CD4-positive, CD25-positive, alpha-beta regulatory T cell (primary cell): ENCODE data around the gene RPN2. TPM values are rescaled to one million over a fixed set of nuclear protein-coding genes. Genes with fewer than 3 reads are reported as not detected.
A peak's percentile ranks its signal among the peaks of the same experiment; 100 is the strongest.
"Not testable (repeated sequence)": the region's sequence is repeated elsewhere in the genome, so short reads cannot be mapped to it uniquely, and the experiment has no call there.

Experiments
- ATAC-seq, 2 donors: fragments of 150-1000 bp; cut with Tn5 transposase; one replicate each; pipeline ENCODE4 v1.10.0; 2021; ENCODE audit warnings: low read depth in 2 of 2, moderate number of reproducible peaks in 2 of 2, moderate library complexity in 1 of 2
- DNase-seq, 3 donors: peaks; one replicate each; pipeline versions ENCODE4 v3.0.0 to v3.0.0-alpha.2; 2012 to 2022; ENCODE audit warnings: mixed read lengths in 1 of 3
- H3K27ac ChIP-seq: one replicate; pipeline ENCODE4 v1.7.0; 2013; ENCODE audit warnings: mild to moderate bottlenecking, low read length; ENCODE audit not compliant: insufficient read depth, poor library complexity, severe bottlenecking
- H3K27me3 ChIP-seq: one replicate; pipeline ENCODE4 v1.7.0; 2013; ENCODE audit warnings: low read length; ENCODE audit not compliant: control insufficient read depth, insufficient read depth
- H3K36me3 ChIP-seq: one replicate; pipeline ENCODE4 v1.7.0; 2013; ENCODE audit warnings: mild to moderate bottlenecking, low read length, moderate library complexity; ENCODE audit not compliant: control insufficient read depth, insufficient read depth
- H3K4me1 ChIP-seq: 2 replicates; pipeline ENCODE4 v1.7.0; 2013; ENCODE audit warnings: mild to moderate bottlenecking, low read length; ENCODE audit not compliant: insufficient read depth, control insufficient read depth, poor library complexity, severe bottlenecking
- H3K4me3 ChIP-seq: one replicate; pipeline ENCODE4 v1.7.0; 2013; ENCODE audit warnings: low read depth, mild to moderate bottlenecking, low read length, moderate library complexity
- H3K9me3 ChIP-seq, 2 experiments: 1 replicate in 1 of 2; 2 replicates in 1 of 2; pipeline ENCODE4 v1.7.0; 2013; ENCODE audit warnings: low read length in 2 of 2, mild to moderate bottlenecking in 1 of 2, moderate library complexity in 1 of 2; ENCODE audit not compliant: control insufficient read depth in 2 of 2
- H3K27ac Mint-ChIP-seq, 3 donors: one replicate each; pipeline ENCODE4 v1.8.0; 2020 to 2022; ENCODE audit warnings: mild to moderate bottlenecking in 3 of 3, mixed read lengths in 3 of 3, moderate library complexity in 2 of 3
- H3K27me3 Mint-ChIP-seq: one replicate; pipeline ENCODE4 v1.8.0; 2022; ENCODE audit warnings: mild to moderate bottlenecking, mixed read lengths
- H3K36me3 Mint-ChIP-seq: one replicate; pipeline ENCODE4 v1.8.0; 2020; ENCODE audit warnings: mixed read lengths
- H3K4me1 Mint-ChIP-seq, 4 donors: one replicate each; pipeline ENCODE4 v1.8.0; 2020 to 2022; ENCODE audit warnings: mixed read lengths in 4 of 4, mild to moderate bottlenecking in 1 of 4
- H3K4me3 Mint-ChIP-seq, 4 donors: one replicate each; pipeline ENCODE4 v1.8.0; 2020 to 2022; ENCODE audit warnings: mild to moderate bottlenecking in 4 of 4, mixed read lengths in 4 of 4, moderate library complexity in 3 of 4
- H3K9me3 Mint-ChIP-seq, 7 donors: one replicate each; pipeline ENCODE4 v1.8.0; 2020 to 2022; ENCODE audit warnings: mixed read lengths in 7 of 7, mild to moderate bottlenecking in 3 of 7, moderate library complexity in 2 of 7
- polyA plus RNA-seq, 4 donors: library from polyadenylated mRNA; unstranded; fragments of 300-500 nt; fragmentation: Illumina TruSeq; gene quantifications; one replicate each; pipeline ENCODE4 v1.2.3, GENCODE V29; 2021
- total RNA-seq: library from RNA; stranded (reverse); gene quantifications from one replicate; pipeline ENCODE4 v1.2.3, GENCODE V29; 2022

RPN2 gene
- total and polyA plus RNA-seq, 5 donors from 2014 or later: 101 to 259 (median 238) TPM

DNA sequence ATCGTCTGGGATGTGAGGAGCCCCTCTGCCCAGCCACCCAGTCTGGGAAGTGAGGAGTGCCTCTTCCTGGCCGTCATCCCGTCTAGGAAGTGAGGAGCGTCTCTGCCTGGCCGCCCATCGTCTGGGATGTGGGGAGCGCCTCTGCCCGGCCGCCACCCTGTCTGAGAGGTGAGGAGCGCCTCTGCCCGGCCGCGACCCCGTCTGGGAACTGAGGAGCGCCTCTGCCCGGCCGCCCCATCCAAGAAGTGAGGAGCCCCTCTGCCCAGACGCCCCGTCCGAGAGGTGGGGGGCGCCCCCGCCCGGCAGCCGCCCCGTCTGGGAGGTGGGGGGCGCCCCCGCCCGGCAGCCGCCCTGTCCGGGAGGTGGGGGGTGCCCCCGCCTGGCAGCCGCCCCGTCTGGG, 28.3 kb upstream of the RPN2 start:
- H3K36me3 ChIP-seq, ATAC-seq, H3K4me1 Mint-ChIP-seq, H3K27me3 Mint-ChIP-seq, H3K4me3 ChIP-seq, H3K27ac ChIP-seq, H3K4me1 ChIP-seq, DNase-seq, H3K9me3 Mint-ChIP-seq, H3K27me3 ChIP-seq, H3K27ac Mint-ChIP-seq, H3K4me3 Mint-ChIP-seq, H3K36me3 Mint-ChIP-seq, H3K9me3 ChIP-seq: not testable (repeated sequence)

DNA sequence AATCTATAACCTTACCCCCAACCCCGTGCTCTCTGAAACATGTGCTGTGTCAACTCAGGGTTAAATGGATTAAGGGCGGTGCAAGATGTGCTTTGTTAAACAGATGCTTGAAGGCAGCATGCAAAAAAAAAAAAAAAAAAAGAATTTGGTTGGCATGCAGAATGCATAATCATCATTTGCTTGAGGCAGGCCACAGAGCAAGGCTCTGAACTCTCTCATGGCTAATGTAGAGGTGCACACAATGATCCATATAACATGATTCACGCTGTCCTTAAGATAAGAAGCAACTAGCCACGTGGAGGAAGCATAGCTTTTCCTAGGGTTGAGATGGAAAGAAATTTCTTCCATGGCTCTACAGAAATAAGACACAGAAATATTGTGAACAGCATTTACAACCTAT, 27.6 kb upstream of the RPN2 start:
- Mint-ChIP-seq H3K9me3 (no peaks in the 10 kb centered on the region), H3K27me3 (no peaks in the 10 kb centered on the region), H3K4me3 (no peak overlapping the region), H3K36me3 (peaks cover 8% of the 10 kb centered on the region), H3K4me1 (no peaks in the 10 kb centered on the region), H3K27ac (no peak overlapping the region)
- Histone ChIP-seq H3K27me3 (no peaks in the 10 kb centered on the region), H3K4me1 (no peaks in the 10 kb centered on the region), H3K36me3 (no peaks in the 10 kb centered on the region), H3K9me3 (no peaks in the 10 kb centered on the region), H3K4me3 (no peak overlapping the region), H3K27ac (no peak overlapping the region)
- DNase-seq (no peak), ATAC-seq (no peak)

DNA sequence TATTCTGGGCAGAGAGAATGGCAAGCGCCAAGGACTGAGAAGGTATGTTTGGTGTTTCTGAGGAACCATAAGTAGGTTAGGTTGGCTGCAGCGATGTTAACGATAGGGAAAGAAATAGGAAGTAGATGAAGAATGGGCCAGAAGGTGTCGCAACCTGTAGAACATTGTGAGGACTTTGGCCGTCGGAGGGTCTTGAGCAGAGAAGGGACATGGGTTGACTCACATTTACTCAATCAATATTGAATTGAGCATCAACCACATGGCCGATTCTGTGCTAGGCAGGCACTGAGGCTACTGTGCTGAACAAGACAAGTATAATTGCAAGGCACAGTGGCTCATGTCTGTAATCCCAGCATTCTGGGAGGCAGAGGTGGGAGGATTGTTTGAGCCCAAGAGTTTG, 26.8 kb upstream of the RPN2 start:
- peak overlapping the region in 1 of 3 donors; percentile 18 for H3K27ac Mint-ChIP-seq
- no peaks in the 10 kb centered on the region for H3K27me3 Mint-ChIP-seq
- Histone ChIP-seq H3K4me1 (no peaks in the 10 kb centered on the region), H3K4me3 (no peak overlapping the region), H3K27ac (no peak overlapping the region), H3K36me3 (no peaks in the 10 kb centered on the region), H3K9me3 (no peaks in the 10 kb centered on the region), H3K27me3 (no peaks in the 10 kb centered on the region)
- ATAC-seq (no peak), DNase-seq (no peak)
- no peaks in the 10 kb centered on the region for H3K9me3 Mint-ChIP-seq
- no peak overlapping the region for H3K4me3 Mint-ChIP-seq
- no peaks in the 10 kb centered on the region for H3K4me1 Mint-ChIP-seq
- peaks cover 5% of the 10 kb centered on the region for H3K36me3 Mint-ChIP-seq

DNA sequence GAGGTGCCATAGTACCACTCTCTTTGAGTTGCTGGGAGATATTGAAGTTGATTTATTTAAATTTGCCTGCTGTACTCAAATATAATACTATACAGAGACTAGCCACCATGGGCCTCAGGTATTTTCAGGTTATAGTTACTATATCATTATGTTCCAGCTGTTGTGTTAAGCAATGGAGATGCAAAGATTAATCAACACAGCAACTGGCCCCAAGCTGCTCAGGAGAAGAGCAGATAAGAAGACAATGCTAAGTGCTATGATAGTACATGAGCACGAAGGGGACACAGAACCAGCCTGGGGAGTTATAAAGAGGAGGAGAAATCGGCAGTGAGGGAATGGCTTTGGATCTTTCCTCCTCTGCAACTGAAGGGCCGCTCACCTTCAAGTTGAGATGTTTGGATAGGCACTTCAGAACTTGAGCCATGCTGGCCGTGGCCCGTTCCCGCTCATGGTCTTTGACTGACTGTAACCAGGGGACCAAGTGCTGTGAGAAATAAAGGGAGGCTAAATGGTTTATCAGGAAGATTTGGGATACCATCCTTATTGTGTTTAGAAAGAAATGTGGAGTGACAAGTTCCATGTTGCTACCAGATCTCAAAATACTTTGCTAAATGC, 24.3 kb upstream of the RPN2 start:
- ATAC-seq: no peak

DNA sequence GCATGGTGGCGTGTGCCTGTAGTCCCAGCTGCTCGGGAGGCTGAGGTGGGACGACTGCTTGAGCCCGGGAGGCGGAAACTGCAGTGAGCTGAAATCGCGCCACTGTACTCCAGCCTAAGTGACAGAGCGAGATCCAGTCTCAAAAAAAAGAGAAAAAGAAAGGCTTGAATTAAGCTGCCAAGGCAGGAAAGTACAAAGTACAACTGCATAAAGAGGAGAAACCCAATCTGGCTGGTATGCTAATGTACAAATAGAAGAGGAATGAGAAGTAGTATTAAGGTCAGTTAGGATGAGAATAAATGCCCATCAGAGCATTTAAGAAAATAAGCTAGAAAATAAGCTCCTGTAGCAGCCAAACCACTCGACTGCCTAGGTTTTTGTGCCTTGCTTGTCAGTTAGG, 23.1 kb upstream of the RPN2 start:
- no peak overlapping the region for H3K4me3 ChIP-seq
- H3K4me1 Mint-ChIP-seq: no peaks in the 10 kb centered on the region
- H3K27ac ChIP-seq: no peak overlapping the region
- no peaks in the 10 kb centered on the region for H3K27me3 ChIP-seq
- no peaks in the 10 kb centered on the region for H3K9me3 Mint-ChIP-seq
- DNase-seq (no peak), ATAC-seq (no peak)
- no peaks in the 10 kb centered on the region for H3K4me1 ChIP-seq
- H3K4me3 Mint-ChIP-seq: no peak overlapping the region
- H3K36me3 ChIP-seq: no peaks in the 10 kb centered on the region
- H3K36me3 Mint-ChIP-seq: peaks cover 5% of the 10 kb centered on the region
- H3K27me3 Mint-ChIP-seq: no peaks in the 10 kb centered on the region
- no peaks in the 10 kb centered on the region for H3K9me3 ChIP-seq
- no peak overlapping the region for H3K27ac Mint-ChIP-seq

More for the DNA sequence above, 24.3 kb upstream of the RPN2 start:
- H3K4me3 Mint-ChIP-seq: no peak overlapping the region
- H3K27me3 Mint-ChIP-seq: no peaks in the 10 kb centered on the region
- no peaks in the 10 kb centered on the region for H3K4me1 Mint-ChIP-seq
- H3K9me3 ChIP-seq: no peaks in the 10 kb centered on the region
- no peaks in the 10 kb centered on the region for H3K9me3 Mint-ChIP-seq
- peaks cover 5% of the 10 kb centered on the region for H3K36me3 Mint-ChIP-seq
- H3K4me3 ChIP-seq: no peak overlapping the region
- H3K36me3 ChIP-seq: no peaks in the 10 kb centered on the region
- DNase-seq: no peak
- H3K27me3 ChIP-seq: no peaks in the 10 kb centered on the region
- H3K27ac ChIP-seq: no peak overlapping the region
- H3K27ac Mint-ChIP-seq: no peak overlapping the region
- no peaks in the 10 kb centered on the region for H3K4me1 ChIP-seq

DNA sequence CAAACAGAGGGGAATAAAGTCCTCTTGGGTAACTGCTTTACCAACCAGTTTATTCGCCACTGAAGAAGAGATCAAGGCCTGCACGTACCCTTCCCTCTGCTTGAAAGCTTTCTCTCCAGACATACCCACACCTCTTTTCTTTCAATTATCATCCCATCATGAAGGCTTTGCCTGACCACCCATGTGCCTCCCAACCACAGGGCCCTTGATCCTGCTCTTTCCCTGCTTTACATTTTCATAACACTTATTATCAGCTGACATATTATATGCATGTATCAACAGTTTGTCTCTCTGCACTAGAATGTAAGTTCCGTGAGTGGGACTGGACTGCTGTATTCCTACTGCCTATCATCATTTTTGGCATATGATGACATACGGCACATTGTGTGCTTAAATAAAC, 20.9 kb upstream of the RPN2 start:
- H3K9me3 ChIP-seq: no peaks in the 10 kb centered on the region
- no peak overlapping the region for H3K27ac ChIP-seq
- no peak overlapping the region for H3K4me3 Mint-ChIP-seq
- DNase-seq: no peak
- no peaks in the 10 kb centered on the region for H3K36me3 Mint-ChIP-seq
- H3K27me3 Mint-ChIP-seq: no peaks in the 10 kb centered on the region
- no peak for ATAC-seq
- no peak overlapping the region for H3K4me3 ChIP-seq
- no peaks in the 10 kb centered on the region for H3K4me1 ChIP-seq
- H3K27me3 ChIP-seq: no peaks in the 10 kb centered on the region
- H3K9me3 Mint-ChIP-seq: no peaks in the 10 kb centered on the region
- H3K36me3 ChIP-seq: no peaks in the 10 kb centered on the region
- no peaks in the 10 kb centered on the region for H3K4me1 Mint-ChIP-seq
- no peak overlapping the region for H3K27ac Mint-ChIP-seq

DNA sequence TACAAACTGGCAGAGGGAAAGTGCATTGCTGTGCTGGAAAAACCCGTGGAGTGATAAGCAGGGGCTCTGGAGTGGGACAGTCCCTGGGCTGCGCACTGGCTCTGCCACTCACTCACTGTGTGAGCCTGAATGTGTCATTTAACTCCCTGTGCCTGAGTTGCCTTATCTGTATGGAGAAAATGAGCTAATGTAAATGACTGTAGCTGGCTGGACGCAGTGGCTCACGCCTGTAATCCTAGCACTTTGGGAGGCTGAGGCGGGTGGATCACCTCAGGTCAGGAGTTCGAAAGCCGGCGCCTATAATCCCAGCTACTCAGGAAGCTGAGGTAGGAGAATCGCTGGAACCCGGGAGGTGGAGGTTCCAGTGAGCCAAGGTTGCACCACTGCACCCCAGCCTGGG, 18.4 kb upstream of the RPN2 start:
- H3K36me3 ChIP-seq: no peaks in the 10 kb centered on the region

DNA sequence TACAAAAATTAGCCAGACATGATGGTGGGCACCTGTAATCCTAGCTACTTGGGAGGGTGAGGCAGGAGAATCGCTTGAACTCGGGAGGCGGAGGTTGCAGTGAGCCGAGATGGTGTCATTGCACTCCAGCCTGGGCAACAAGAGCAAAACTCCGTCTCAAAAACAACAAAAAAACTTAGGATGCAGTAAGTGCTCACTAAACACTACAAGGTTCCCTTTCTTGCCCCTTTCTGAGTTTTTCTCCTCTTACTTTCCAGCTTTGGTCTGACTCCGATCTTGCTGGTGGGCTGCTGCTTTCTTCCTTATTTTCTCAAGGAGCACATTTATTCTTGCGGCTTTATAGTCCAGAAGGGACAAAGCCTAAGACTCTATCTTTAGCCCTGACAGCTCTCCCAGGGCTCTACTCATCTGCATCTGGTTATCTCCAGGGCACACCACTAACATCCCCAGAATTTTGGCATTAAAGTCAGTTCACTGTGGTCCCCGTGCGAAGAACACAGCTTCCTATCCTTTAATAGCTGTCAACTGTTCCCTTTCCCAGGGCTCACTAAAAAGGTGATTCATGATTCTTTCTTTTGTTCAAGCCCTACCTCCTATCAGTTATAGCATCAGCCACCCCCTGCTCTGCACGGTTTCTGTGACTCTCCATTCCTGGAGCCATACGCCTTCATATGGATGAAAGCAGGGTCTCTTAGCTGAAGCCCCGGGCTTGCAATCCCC, 17.1 kb upstream of the RPN2 start:
- no peak overlapping the region for H3K27ac ChIP-seq
- Mint-ChIP-seq H3K36me3 (no peaks in the 10 kb centered on the region), H3K4me1 (no peaks in the 10 kb centered on the region), H3K27ac (no peak overlapping the region), H3K27me3 (no peaks in the 10 kb centered on the region), H3K4me3 (no peak overlapping the region), H3K9me3 (no peaks in the 10 kb centered on the region)
- H3K36me3 ChIP-seq: no peaks in the 10 kb centered on the region
- DNase-seq: no peak
- H3K4me3 ChIP-seq: no peak overlapping the region
- H3K9me3 ChIP-seq: no peaks in the 10 kb centered on the region
- no peak for ATAC-seq
- H3K27me3 ChIP-seq: no peaks in the 10 kb centered on the region
- no peaks in the 10 kb centered on the region for H3K4me1 ChIP-seq

More for the DNA sequence above, 18.4 kb upstream of the RPN2 start:
- ATAC-seq (no peak), DNase-seq (no peak)
- Histone ChIP-seq H3K27ac (no peak overlapping the region), H3K27me3 (no peaks in the 10 kb centered on the region), H3K4me1 (no peaks in the 10 kb centered on the region), H3K4me3 (no peak overlapping the region), H3K9me3 (no peaks in the 10 kb centered on the region)
- H3K27ac Mint-ChIP-seq: no peak overlapping the region
- no peak overlapping the region for H3K4me3 Mint-ChIP-seq
- no peaks in the 10 kb centered on the region for H3K9me3 Mint-ChIP-seq
- H3K27me3 Mint-ChIP-seq: no peaks in the 10 kb centered on the region
- no peaks in the 10 kb centered on the region for H3K4me1 Mint-ChIP-seq
- no peaks in the 10 kb centered on the region for H3K36me3 Mint-ChIP-seq
